Neural cell (in vitro differentiated cells): Measurements from ENCODE around the gene PAPLN. TPM values are rescaled to one million over a fixed set of nuclear protein-coding genes. Genes with fewer than 3 reads are reported as not detected.

Source experiments
- H2AFZ ChIP-seq: fragments of 200-600, 300-800 bp; sonication (generic), shearing (Covaris generic); 2 replicates; pipeline ENCODE4 v1.6.0; 2014; ENCODE audit warnings: low read depth, mild to moderate bottlenecking, antibody characterized with exemption, low read length, moderate library complexity
- H3F3A ChIP-seq: fragments of 200-600 bp; shearing (Covaris generic); 2 replicates; pipeline ENCODE4 v1.6.1; 2016; ENCODE audit warnings: mild to moderate bottlenecking, moderate library complexity, mixed read lengths, antibody characterized with exemption, low read length; ENCODE audit not compliant: insufficient read depth, poor library complexity, severe bottlenecking
- H3K27ac ChIP-seq: fragments of 200-600, 300-800 bp; sonication (generic), shearing (Covaris generic); 2 replicates; pipeline ENCODE4 v1.5.1; 2014; ENCODE audit warnings: mild to moderate bottlenecking, low read length, moderate library complexity
- H3K27me3 ChIP-seq: fragments of 300-800, 200-600 bp; sonication (generic), shearing (Covaris generic); 2 replicates; pipeline ENCODE4 v1.6.0; 2014; ENCODE audit warnings: mild to moderate bottlenecking, low read depth, low read length, moderate library complexity; ENCODE audit not compliant: insufficient read depth
- H3K36me3 ChIP-seq: fragments of 300-800, 200-600 bp; sonication (generic), shearing (Covaris generic); 2 replicates; pipeline ENCODE4 v1.5.1; 2014; ENCODE audit warnings: mild to moderate bottlenecking, antibody characterized with exemption, low read length, moderate library complexity; ENCODE audit not compliant: insufficient read depth
- H3K4me2 ChIP-seq: fragments of 300-800, 200-600 bp; sonication (generic), shearing (Covaris generic); 2 replicates; pipeline ENCODE4 v1.6.0; 2014; ENCODE audit warnings: mild to moderate bottlenecking, low read length
- H3K4me3 ChIP-seq: fragments of 300-800, 200-600 bp; sonication (generic), shearing (Covaris generic); 2 replicates; pipeline ENCODE4 v1.5.1; 2014; ENCODE audit warnings: mild to moderate bottlenecking, low read length, moderate library complexity
- H3K79me2 ChIP-seq: fragments of 200-600 bp; shearing (Covaris generic); replicated peaks from 2 replicates; pipeline ENCODE4 v1.6.0; 2014; ENCODE audit warnings: mild to moderate bottlenecking, low read length, moderate library complexity; ENCODE audit not compliant: insufficient read depth
- H3K9ac ChIP-seq: fragments of 300-800, 200-600 bp; sonication (generic), shearing (Covaris generic); 2 replicates; pipeline ENCODE4 v1.6.1; 2016; ENCODE audit warnings: mild to moderate bottlenecking, low read length, mixed read lengths
- H3K9me2 ChIP-seq: fragments of 200-600 bp; shearing (Covaris generic); 2 replicates; pipeline ENCODE4 v1.6.1; 2016; ENCODE audit warnings: mild to moderate bottlenecking, low read length, mixed read lengths; ENCODE audit not compliant: insufficient read depth
- H3K9me3 ChIP-seq: fragments of 200-600, 300-800 bp; sonication (generic), shearing (Covaris generic); 2 replicates; pipeline ENCODE4 v1.6.1; 2016; ENCODE audit warnings: mild to moderate bottlenecking, mixed run types, low read length, moderate library complexity, mixed read lengths
- H4K20me1 ChIP-seq: fragments of 200-600 bp; shearing (Covaris generic); 2 replicates; pipeline ENCODE4 v1.6.1; 2016; ENCODE audit warnings: mild to moderate bottlenecking, mixed run types; ENCODE audit not compliant: insufficient read depth
- EP300 ChIP-seq: fragments of 450-650 bp; conservative IDR thresholded peaks from 2 replicates; pipeline ENCODE4 v1.6.1; 2014; ENCODE audit warnings: antibody characterized with exemption, mild to moderate bottlenecking, moderate library complexity; ENCODE audit not compliant: poor library complexity, severe bottlenecking
- EZH2 ChIP-seq: fragments of 200-600, 300-800 bp; shearing (Covaris generic), sonication (generic); IDR thresholded peaks from 2 replicates; pipeline ENCODE4 v1.6.1; 2014; ENCODE audit warnings: antibody characterized with exemption, low read length, borderline replicate concordance, mild to moderate bottlenecking; ENCODE audit not compliant: insufficient read depth, poor library complexity, severe bottlenecking
- MXI1 ChIP-seq: fragments of 450-650 bp; conservative IDR thresholded peaks from 2 replicates; pipeline ENCODE4 v1.6.1; 2014; ENCODE audit warnings: antibody characterized with exemption, mild to moderate bottlenecking; ENCODE audit not compliant: poor library complexity, severe bottlenecking
- POLR2AphosphoS5 ChIP-seq: IDR thresholded peaks from 2 replicates; pipeline ENCODE4 v1.6.1; 2012
- RAD21 ChIP-seq: fragments of 450-650 bp; conservative IDR thresholded peaks from 2 replicates; pipeline ENCODE4 v1.6.1; 2014; ENCODE audit warnings: antibody characterized with exemption, mild to moderate bottlenecking, moderate library complexity
- SMC3 ChIP-seq: fragments of 450-650 bp; conservative IDR thresholded peaks from 2 replicates; pipeline ENCODE4 v1.6.1; 2014; ENCODE audit warnings: antibody characterized with exemption, mild to moderate bottlenecking, moderate library complexity; ENCODE audit not compliant: poor library complexity
- TAF1 ChIP-seq: IDR thresholded peaks from 2 replicates; pipeline ENCODE4 v1.6.1; 2012; ENCODE audit warnings: low read depth
- polyA plus RNA-seq: library from polyadenylated mRNA; depleted of rRNA; stranded (reverse); fragments of >200 nt; gene quantifications from 2 replicates; pipeline ENCODE4 v1.2.3, GENCODE V29; 2014
- TF ChIP-seq, protein P1 (sequence below): IDR thresholded peaks from 2 replicates; pipeline ENCODE4 v1.6.1; 2012; ENCODE audit warnings: borderline replicate concordance
- TF ChIP-seq, protein P2 (sequence below): fragments of 450-650 bp; IDR thresholded peaks from 2 replicates; pipeline ENCODE4 v1.5.1; 2014; ENCODE audit warnings: antibody characterized with exemption, mild to moderate bottlenecking, moderate library complexity; ENCODE audit not compliant: poor library complexity, severe bottlenecking

PAPLN gene
- polyA plus RNA-seq, 1 donor from 2014 or later: 0.14 TPM

- Histone ChIP-seq H3K9me3 (no peaks in the 10 kb centered on the region), H3F3A (no peaks in the 10 kb centered on the region), H4K20me1 (no peaks in the 10 kb centered on the region), H3K4me2 (no peak overlapping the region), H3K4me3 (no peak overlapping the region), H3K9me2 (no peaks in the 10 kb centered on the region), H3K36me3 (no peaks in the 10 kb centered on the region), H3K27me3 (no peaks in the 10 kb centered on the region), H3K27ac (no peak overlapping the region), H3K79me2 (no peaks in the 10 kb centered on the region), H3K9ac (no peak overlapping the region), H2AFZ (no peak overlapping the region)
- TF ChIP-seq EZH2: no peak
- no peak for TF ChIP-seq EP300
- TF ChIP-seq RAD21: peak; percentile 61
- TF ChIP-seq, protein P1, sequence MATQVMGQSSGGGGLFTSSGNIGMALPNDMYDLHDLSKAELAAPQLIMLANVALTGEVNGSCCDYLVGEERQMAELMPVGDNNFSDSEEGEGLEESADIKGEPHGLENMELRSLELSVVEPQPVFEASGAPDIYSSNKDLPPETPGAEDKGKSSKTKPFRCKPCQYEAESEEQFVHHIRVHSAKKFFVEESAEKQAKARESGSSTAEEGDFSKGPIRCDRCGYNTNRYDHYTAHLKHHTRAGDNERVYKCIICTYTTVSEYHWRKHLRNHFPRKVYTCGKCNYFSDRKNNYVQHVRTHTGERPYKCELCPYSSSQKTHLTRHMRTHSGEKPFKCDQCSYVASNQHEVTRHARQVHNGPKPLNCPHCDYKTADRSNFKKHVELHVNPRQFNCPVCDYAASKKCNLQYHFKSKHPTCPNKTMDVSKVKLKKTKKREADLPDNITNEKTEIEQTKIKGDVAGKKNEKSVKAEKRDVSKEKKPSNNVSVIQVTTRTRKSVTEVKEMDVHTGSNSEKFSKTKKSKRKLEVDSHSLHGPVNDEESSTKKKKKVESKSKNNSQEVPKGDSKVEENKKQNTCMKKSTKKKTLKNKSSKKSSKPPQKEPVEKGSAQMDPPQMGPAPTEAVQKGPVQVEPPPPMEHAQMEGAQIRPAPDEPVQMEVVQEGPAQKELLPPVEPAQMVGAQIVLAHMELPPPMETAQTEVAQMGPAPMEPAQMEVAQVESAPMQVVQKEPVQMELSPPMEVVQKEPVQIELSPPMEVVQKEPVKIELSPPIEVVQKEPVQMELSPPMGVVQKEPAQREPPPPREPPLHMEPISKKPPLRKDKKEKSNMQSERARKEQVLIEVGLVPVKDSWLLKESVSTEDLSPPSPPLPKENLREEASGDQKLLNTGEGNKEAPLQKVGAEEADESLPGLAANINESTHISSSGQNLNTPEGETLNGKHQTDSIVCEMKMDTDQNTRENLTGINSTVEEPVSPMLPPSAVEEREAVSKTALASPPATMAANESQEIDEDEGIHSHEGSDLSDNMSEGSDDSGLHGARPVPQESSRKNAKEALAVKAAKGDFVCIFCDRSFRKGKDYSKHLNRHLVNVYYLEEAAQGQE: no peak
- no peak for TF ChIP-seq MXI1
- TF ChIP-seq POLR2AphosphoS5: no peak
- no peak for TF ChIP-seq TAF1
- TF ChIP-seq, protein P2, sequence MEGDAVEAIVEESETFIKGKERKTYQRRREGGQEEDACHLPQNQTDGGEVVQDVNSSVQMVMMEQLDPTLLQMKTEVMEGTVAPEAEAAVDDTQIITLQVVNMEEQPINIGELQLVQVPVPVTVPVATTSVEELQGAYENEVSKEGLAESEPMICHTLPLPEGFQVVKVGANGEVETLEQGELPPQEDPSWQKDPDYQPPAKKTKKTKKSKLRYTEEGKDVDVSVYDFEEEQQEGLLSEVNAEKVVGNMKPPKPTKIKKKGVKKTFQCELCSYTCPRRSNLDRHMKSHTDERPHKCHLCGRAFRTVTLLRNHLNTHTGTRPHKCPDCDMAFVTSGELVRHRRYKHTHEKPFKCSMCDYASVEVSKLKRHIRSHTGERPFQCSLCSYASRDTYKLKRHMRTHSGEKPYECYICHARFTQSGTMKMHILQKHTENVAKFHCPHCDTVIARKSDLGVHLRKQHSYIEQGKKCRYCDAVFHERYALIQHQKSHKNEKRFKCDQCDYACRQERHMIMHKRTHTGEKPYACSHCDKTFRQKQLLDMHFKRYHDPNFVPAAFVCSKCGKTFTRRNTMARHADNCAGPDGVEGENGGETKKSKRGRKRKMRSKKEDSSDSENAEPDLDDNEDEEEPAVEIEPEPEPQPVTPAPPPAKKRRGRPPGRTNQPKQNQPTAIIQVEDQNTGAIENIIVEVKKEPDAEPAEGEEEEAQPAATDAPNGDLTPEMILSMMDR: peak; percentile 74
- peak; percentile 77 for TF ChIP-seq SMC3
Observed at GRCh38 chr14:73295198-73295796, 58.0 kb downstream of the PAPLN start.

- Histone ChIP-seq H3K36me3 (no peaks in the 10 kb centered on the region), H3K4me3 (no peak overlapping the region), H3K9me2 (no peaks in the 10 kb centered on the region), H4K20me1 (no peaks in the 10 kb centered on the region), H3K27ac (no peak overlapping the region), H3F3A (no peaks in the 10 kb centered on the region), H3K79me2 (no peaks in the 10 kb centered on the region), H2AFZ (no peak overlapping the region), H3K9me3 (no peaks in the 10 kb centered on the region), H3K9ac (no peak overlapping the region), H3K4me2 (no peak overlapping the region), H3K27me3 (no peaks in the 10 kb centered on the region)
- no peak for TF ChIP-seq TAF1
- no peak for TF ChIP-seq MXI1
- TF ChIP-seq RAD21: no peak
- TF ChIP-seq, protein P2: no peak
- no peak for TF ChIP-seq EP300
- TF ChIP-seq POLR2AphosphoS5: no peak
Observed at GRCh38 chr14:73305499-73305898, 68.2 kb downstream of the PAPLN start.
